Endothelial cell (in vitro differentiated cells): ENCODE results near the gene R3HDM2. TPM values are rescaled to one million over a fixed set of nuclear protein-coding genes. Genes with fewer than 3 reads are reported as not detected.
"Not testable (repeated sequence)": the region's sequence is repeated elsewhere in the genome, so short reads cannot be mapped to it uniquely, and the experiment has no call there.

Experiments used
- DNase-seq: peaks from one replicate; pipeline ENCODE4 v3.0.0; 2021; ENCODE audit warnings: low spot score
- H3K27ac Mint-ChIP-seq: one replicate; pipeline ENCODE4 v1.8.0; 2021; ENCODE audit warnings: mixed read lengths, inconsistent platforms; ENCODE audit not compliant: unreplicated experiment
- H3K27me3 Mint-ChIP-seq: one replicate; pipeline ENCODE4 v1.8.0; 2021; ENCODE audit warnings: mild to moderate bottlenecking, moderate library complexity, mixed read lengths, inconsistent platforms; ENCODE audit not compliant: unreplicated experiment
- H3K36me3 Mint-ChIP-seq: one replicate; pipeline ENCODE4 v1.8.0; 2021; ENCODE audit warnings: mild to moderate bottlenecking, low read depth, mixed read lengths, inconsistent platforms; ENCODE audit not compliant: unreplicated experiment
- H3K4me1 Mint-ChIP-seq: one replicate; pipeline ENCODE4 v1.8.0; 2021; ENCODE audit warnings: mild to moderate bottlenecking, mixed read lengths, inconsistent platforms; ENCODE audit not compliant: unreplicated experiment
- H3K4me3 Mint-ChIP-seq: one replicate; pipeline ENCODE4 v1.8.0; 2021; ENCODE audit warnings: mild to moderate bottlenecking, mixed read lengths, inconsistent platforms; ENCODE audit not compliant: unreplicated experiment
- H3K9me3 Mint-ChIP-seq: one replicate; pipeline ENCODE4 v1.8.0; 2021; ENCODE audit warnings: mixed read lengths, inconsistent platforms; ENCODE audit not compliant: unreplicated experiment
- CTCF ChIP-seq: fragments of 200-600 bp; sonication (generic); IDR thresholded peaks from one replicate; pipeline ENCODE4 v1.5.0; 2021; ENCODE audit warnings: antibody characterized with exemption; ENCODE audit not compliant: unreplicated experiment
- total RNA-seq: library from RNA; stranded (reverse); fragmentation: NEBNext Ultra II Directional; extraction: Animal tissue kit (Norgen Biotek cat#: 25700); gene quantifications from one replicate; pipeline ENCODE4 v1.2.1, GENCODE V29; 2021; ENCODE audit not compliant: unreplicated experiment

Gene R3HDM2
- total RNA-seq, 1 donor from 2014 or later: 39.4 TPM

GRCh38 chr12:57420482-57420881 is 10.4 kb downstream of the R3HDM2 start:
- Mint-ChIP-seq H3K9me3 (no peaks in the 10 kb centered on the region), H3K4me3 (no peak overlapping the region), H3K27ac (no peak overlapping the region), H3K27me3 (peaks cover 3% of the 10 kb centered on the region), H3K36me3 (peaks cover 5% of the 10 kb centered on the region), H3K4me1 (no peaks in the 10 kb centered on the region)
- no peak for TF ChIP-seq CTCF
- no peak for DNase-seq

DNA sequence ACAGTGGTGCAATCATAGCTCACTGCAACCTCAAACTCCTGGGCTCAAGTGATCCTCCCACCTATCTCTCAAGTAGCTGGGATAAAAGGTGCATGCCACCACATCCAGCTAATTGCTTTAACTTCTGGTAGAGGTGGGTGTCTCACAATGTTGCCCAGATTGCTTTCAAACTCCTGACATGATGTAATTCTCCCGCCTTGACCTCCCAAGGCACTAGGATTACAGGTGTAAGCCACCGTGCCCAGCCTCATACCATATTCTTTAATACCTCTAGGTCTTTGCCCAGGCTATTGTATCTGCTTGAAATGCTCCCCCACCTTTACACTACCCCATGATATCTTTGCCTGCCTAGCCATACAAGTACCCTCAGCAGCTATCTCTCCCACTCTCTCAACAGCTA is 11.3 kb downstream of the R3HDM2 start:
- H3K36me3 Mint-ChIP-seq: peaks cover 5% of the 10 kb centered on the region
- no peak overlapping the region for H3K4me3 Mint-ChIP-seq
- DNase-seq: no peak
- no peaks in the 10 kb centered on the region for H3K4me1 Mint-ChIP-seq
- H3K9me3 Mint-ChIP-seq: no peaks in the 10 kb centered on the region
- no peak overlapping the region for H3K27ac Mint-ChIP-seq
- peaks cover 3% of the 10 kb centered on the region for H3K27me3 Mint-ChIP-seq
- no peak for TF ChIP-seq CTCF

- H3K27ac Mint-ChIP-seq: no peak overlapping the region
- DNase-seq: no peak
- H3K4me1 Mint-ChIP-seq: no peaks in the 10 kb centered on the region
- H3K4me3 Mint-ChIP-seq: no peak overlapping the region
- H3K36me3 Mint-ChIP-seq: peaks cover 5% of the 10 kb centered on the region
- TF ChIP-seq CTCF: no peak
- H3K27me3 Mint-ChIP-seq: peaks cover 2% of the 10 kb centered on the region
- no peaks in the 10 kb centered on the region for H3K9me3 Mint-ChIP-seq
Observed at GRCh38 chr12:57418255-57418654, 12.6 kb downstream of the R3HDM2 start.

GRCh38 chr12:57416039-57416996 is 14.5 kb downstream of the R3HDM2 start:
- H3K4me1 Mint-ChIP-seq: no peaks in the 10 kb centered on the region
- H3K4me3 Mint-ChIP-seq: no peak overlapping the region
- TF ChIP-seq CTCF: no peak
- H3K27me3 Mint-ChIP-seq: peaks cover 2% of the 10 kb centered on the region
- no peaks in the 10 kb centered on the region for H3K36me3 Mint-ChIP-seq
- DNase-seq: no peak
- H3K9me3 Mint-ChIP-seq: no peaks in the 10 kb centered on the region
- no peak overlapping the region for H3K27ac Mint-ChIP-seq

DNA sequence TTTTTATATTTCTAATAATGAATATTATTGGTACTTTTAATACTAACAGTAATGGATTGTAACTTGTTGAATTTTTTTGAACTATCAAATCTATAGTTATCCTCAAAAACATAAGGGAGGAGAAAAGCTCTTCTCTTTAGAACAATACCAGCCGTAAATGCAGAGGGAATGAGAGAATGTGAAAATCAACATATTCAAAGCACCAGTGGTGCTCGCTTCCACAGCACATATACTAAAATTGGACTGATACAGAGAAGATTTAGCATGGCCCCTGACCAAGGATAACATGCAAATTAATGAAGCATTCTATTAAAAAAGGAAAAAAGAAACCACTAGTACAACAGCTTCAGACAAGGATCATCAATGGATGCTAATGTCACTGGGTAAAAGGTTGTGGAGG is 15.8 kb downstream of the R3HDM2 start:
- DNase-seq: no peak
- Mint-ChIP-seq H3K27me3 (peaks cover 2% of the 10 kb centered on the region), H3K36me3 (no peaks in the 10 kb centered on the region), H3K27ac (no peak overlapping the region), H3K9me3 (no peaks in the 10 kb centered on the region), H3K4me1 (no peaks in the 10 kb centered on the region), H3K4me3 (no peak overlapping the region)
- TF ChIP-seq CTCF: no peak

- not testable (repeated sequence) for DNase-seq, H3K27ac Mint-ChIP-seq, H3K4me3 Mint-ChIP-seq, H3K27me3 Mint-ChIP-seq, H3K9me3 Mint-ChIP-seq, H3K4me1 Mint-ChIP-seq, H3K36me3 Mint-ChIP-seq
Observed at GRCh38 chr12:57414160-57414559, 16.7 kb downstream of the R3HDM2 start.
